Epithelial cell of proximal tubule (primary cell): ENCODE measurements around the gene RPGR. TPM values are rescaled to one million over a fixed set of nuclear protein-coding genes. Genes with fewer than 3 reads are reported as not detected.

Experiments used
- DNase-seq: peaks from one replicate; pipeline ENCODE4 v3.0.0-alpha.2; 2011; ENCODE audit warnings: low read depth
- H3K4me3 ChIP-seq: 2 replicates; pipeline ENCODE4 v1.5.1; 2011; ENCODE audit warnings: low read depth, mild to moderate bottlenecking, low read length
- total RNA-seq: library from RNA; depleted of rRNA; stranded (reverse); fragments of >200 nt; gene quantifications from 2 replicates; pipeline ENCODE4 v1.2.3, GENCODE V29; 2015
- TF ChIP-seq, protein P1 (sequence below): conservative IDR thresholded peaks from 2 replicates; pipeline ENCODE4 v1.5.1; 2012; ENCODE audit warnings: low read depth, mild to moderate bottlenecking, low read length

RPGR gene
- total RNA-seq, 1 donor from 2014 or later, result 5.7 TPM

DNA sequence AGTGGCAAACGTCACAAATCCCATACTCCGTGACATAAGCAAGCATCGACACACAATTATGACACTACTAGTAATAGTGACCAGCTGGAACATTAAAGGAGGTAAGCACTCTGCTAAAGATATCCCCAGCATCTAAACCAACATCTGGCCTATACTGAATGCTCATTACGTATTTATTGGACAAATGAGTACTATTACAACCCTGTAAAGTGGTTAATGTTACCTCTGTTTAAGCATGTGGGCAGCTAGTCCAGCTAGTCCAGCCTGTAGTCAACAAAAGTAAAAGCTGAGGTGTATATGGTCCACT lies 419 bp upstream of the RPGR start:
- TF ChIP-seq, protein P1, sequence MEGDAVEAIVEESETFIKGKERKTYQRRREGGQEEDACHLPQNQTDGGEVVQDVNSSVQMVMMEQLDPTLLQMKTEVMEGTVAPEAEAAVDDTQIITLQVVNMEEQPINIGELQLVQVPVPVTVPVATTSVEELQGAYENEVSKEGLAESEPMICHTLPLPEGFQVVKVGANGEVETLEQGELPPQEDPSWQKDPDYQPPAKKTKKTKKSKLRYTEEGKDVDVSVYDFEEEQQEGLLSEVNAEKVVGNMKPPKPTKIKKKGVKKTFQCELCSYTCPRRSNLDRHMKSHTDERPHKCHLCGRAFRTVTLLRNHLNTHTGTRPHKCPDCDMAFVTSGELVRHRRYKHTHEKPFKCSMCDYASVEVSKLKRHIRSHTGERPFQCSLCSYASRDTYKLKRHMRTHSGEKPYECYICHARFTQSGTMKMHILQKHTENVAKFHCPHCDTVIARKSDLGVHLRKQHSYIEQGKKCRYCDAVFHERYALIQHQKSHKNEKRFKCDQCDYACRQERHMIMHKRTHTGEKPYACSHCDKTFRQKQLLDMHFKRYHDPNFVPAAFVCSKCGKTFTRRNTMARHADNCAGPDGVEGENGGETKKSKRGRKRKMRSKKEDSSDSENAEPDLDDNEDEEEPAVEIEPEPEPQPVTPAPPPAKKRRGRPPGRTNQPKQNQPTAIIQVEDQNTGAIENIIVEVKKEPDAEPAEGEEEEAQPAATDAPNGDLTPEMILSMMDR, result no peak
- peak overlapping the region; percentile 70 for H3K4me3 ChIP-seq
- no peak for DNase-seq

DNA sequence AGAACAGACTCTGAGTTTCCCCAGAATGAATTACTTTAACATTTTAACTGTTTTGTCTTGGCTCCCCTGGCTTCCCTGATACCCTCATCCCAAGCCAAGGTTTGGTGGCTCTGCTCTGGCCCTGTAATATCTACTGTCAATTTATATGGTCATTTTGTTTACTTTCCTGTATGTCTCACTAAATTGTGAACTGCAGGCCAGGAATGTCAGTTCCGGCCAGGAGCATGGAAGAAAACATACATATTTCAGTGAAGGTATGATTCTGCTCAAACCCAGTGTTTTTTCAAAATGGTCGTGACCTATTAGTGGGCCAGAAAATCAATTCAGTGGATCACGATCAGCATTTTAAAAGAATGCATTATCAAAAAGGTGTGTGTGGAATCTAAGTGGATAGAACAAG lies 1.2 kb downstream of the RPGR start:
- peak overlapping the region; percentile 70 for H3K4me3 ChIP-seq
- TF ChIP-seq, protein P1, result no peak

GRCh38 chrX:38320819-38321218 lies 6.5 kb downstream of the RPGR start:
- TF ChIP-seq, protein P1, result no peak
- no peak overlapping the region for H3K4me3 ChIP-seq
- DNase-seq, result no peak

More for the DNA sequence above, 1.2 kb downstream of the RPGR start:
- DNase-seq, result no peak

GRCh38 chrX:38318606-38319005 lies 8.7 kb downstream of the RPGR start:
- TF ChIP-seq, protein P1, result no peak
- H3K4me3 ChIP-seq, result no peak overlapping the region
- DNase-seq, result no peak

DNA sequence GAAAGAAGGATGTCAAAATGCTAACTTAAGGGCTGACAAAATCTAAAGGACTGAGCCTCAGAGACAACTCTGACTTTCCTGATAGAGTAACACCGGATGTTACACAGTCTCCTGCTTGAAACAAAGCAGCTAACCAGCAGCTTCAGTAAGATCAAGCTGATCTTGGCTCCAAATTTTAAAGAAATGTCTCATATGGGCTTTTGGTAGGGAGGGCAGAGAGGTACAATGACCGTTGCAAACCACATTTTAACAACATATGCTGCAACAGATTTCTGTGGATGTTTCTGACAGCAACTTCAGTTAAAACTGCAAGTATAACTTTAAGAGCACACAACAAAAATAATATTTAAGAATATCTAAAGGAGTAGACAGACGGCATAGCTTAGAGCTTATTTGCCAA lies 9.1 kb downstream of the RPGR start:
- TF ChIP-seq, protein P1, result no peak
- DNase-seq, result no peak
- H3K4me3 ChIP-seq, result no peak overlapping the region

- no peak for DNase-seq
- no peak overlapping the region for H3K4me3 ChIP-seq
- TF ChIP-seq, protein P1, result no peak
Measured at GRCh38 chrX:38315186-38315585, 12.1 kb downstream of the RPGR start.

DNA sequence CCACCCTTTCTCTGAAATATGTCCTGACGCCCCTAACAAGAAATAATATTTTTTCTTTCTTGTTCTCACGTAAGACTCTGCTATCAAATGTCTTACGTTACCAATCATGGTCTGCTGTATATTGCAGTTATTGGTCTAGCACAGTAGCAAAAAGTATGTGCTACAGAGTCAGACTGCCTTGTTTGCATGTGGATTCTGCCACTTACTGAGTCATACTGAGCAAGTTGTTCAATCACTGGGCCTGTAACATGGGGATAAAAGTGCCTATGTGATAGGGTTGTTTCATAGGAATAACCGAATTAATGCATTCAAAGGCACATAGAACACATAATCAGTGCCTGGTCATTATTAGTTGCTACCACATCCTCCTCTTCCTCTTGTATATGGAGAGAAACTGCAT lies 14.1 kb downstream of the RPGR start:
- H3K4me3 ChIP-seq, result no peak overlapping the region
- TF ChIP-seq, protein P1, result no peak
- DNase-seq, result no peak
